ENCODE results near the gene COPS7A.
A peak's percentile ranks its signal among the peaks of the same experiment; 100 is the strongest.

Gene COPS7A

GRCh38 chr12:6752921-6753771 lies 29.3 kb downstream of the COPS7A start, which contains the start of gene MLF2:
MLF2 (minus strand) TSS chr12:6753141; CDS start chr12:6752334, 807 bp downstream.
- peak; percentile 78; the same call in 1 of the 2 replicates for TF ChIP-seq CTCF (IDR thresholded peaks at IDR 0.05; ENCODE audit: low read depth, low read length)
- H3K4me3 ChIP-seq (ENCODE audit: low read depth, low read length): peak within 1 kb of the TSS; percentile 80

GRCh38 chr12:6753772-6754356 lies 30.0 kb downstream of the COPS7A start:
- H3K4me3 ChIP-seq (ENCODE audit: low read depth, low read length): no peak overlapping the region
- no peak; the same call in 1 of the 2 replicates for TF ChIP-seq CTCF (IDR thresholded peaks at IDR 0.05; ENCODE audit: low read depth, low read length)

- H3K4me3 ChIP-seq (ENCODE audit: low read depth, low read length): no peak overlapping the region
Measured at GRCh38 chr12:6754411-6754810, 30.6 kb downstream of the COPS7A start.

GRCh38 chr12:6757028-6757690 lies 33.3 kb downstream of the COPS7A start:
- H3K4me3 ChIP-seq (ENCODE audit: low read depth, low read length): no peak overlapping the region
- no peak for TF ChIP-seq CTCF (IDR thresholded peaks at IDR 0.05; ENCODE audit: low read depth, low read length)

More at GRCh38 chr12:6754411-6754810, 30.6 kb downstream of the COPS7A start:
- TF ChIP-seq CTCF (IDR thresholded peaks at IDR 0.05; ENCODE audit: low read depth, low read length): no peak

GRCh38 chr12:6758506-6759095 lies 34.8 kb downstream of the COPS7A start:
- H3K4me3 ChIP-seq (ENCODE audit: low read depth, low read length): no peak overlapping the region
- no peak for TF ChIP-seq CTCF (IDR thresholded peaks at IDR 0.05; ENCODE audit: low read depth, low read length)

- no peak for TF ChIP-seq CTCF (IDR thresholded peaks at IDR 0.05; ENCODE audit: low read depth, low read length)
- no peak overlapping the region for H3K4me3 ChIP-seq (ENCODE audit: low read depth, low read length)
Measured at GRCh38 chr12:6759741-6760140, 35.9 kb downstream of the COPS7A start.
